Measurements from ENCODE around the gene ARHGEF25.
"Not testable (repeated sequence)": the region's sequence is repeated elsewhere in the genome, so short reads cannot be mapped to it uniquely, and the experiment has no call there.

Gene ARHGEF25

GRCh38 chr12:57655541-57656240, 44.5 kb downstream of the ARHGEF25 start:
- Histone ChIP-seq H3K27ac (ENCODE audit: low read depth, low read length) (no peak overlapping the region), H3K9me3 (ENCODE audit: insufficient read depth, low read length) (peaks cover 5% of the 10 kb centered on the region; the same call in 1 of the 2 replicates)

GRCh38 chr12:57656408-57656807, 45.2 kb downstream of the ARHGEF25 start:
- not testable (repeated sequence) for H2AFZ ChIP-seq (ENCODE audit: low read depth, low read length, severe bottlenecking); H3K27me3 ChIP-seq (ENCODE audit: low read length)
- H3K9me3 ChIP-seq (ENCODE audit: insufficient read depth, low read length): peaks cover 12% of the 10 kb centered on the region; the same call in 1 of the 2 replicates

More at GRCh38 chr12:57655541-57656240, 44.5 kb downstream of the ARHGEF25 start:
- Histone ChIP-seq H3K36me3 (ENCODE audit: low read length) (0 out of 2 replicates have a peak, but pooled peaks cover under 1% of the 10 kb centered on the region), H3F3A (ENCODE audit: insufficient read depth) (no peaks in the 10 kb centered on the region), H3K4me3 (ENCODE audit: insufficient read depth, low read length, poor library complexity, severe bottlenecking) (no peak overlapping the region), H4K20me1 (ENCODE audit: low read depth, low read length) (no peaks in the 10 kb centered on the region), H3K9ac (ENCODE audit: low read length) (no peak overlapping the region), H3K79me2 (ENCODE audit: insufficient read depth, low read length) (no peaks in the 10 kb centered on the region), H3K27me3 (ENCODE audit: low read length) (no peaks in the 10 kb centered on the region), H2AFZ (ENCODE audit: low read depth, low read length, severe bottlenecking) (no peak overlapping the region), H3K4me2 (ENCODE audit: low read depth, low read length, poor library complexity, severe bottlenecking) (no peak overlapping the region), H3K9me2 (replicated peaks; ENCODE audit: insufficient read depth, low read length) (no peaks in the 10 kb centered on the region)
- no peak for TF ChIP-seq EZH2phosphoT487 (conservative IDR thresholded peaks at IDR 0.05; ENCODE audit: low read length)
- TF ChIP-seq CTCF (IDR thresholded peaks at IDR 0.05; ENCODE audit: insufficient read depth, low read length, poor library complexity, severe bottlenecking): no peak

GRCh38 chr12:57657744-57658143, 46.5 kb downstream of the ARHGEF25 start:
- no peak overlapping the region for H3K4me3 ChIP-seq (ENCODE audit: insufficient read depth, low read length, poor library complexity, severe bottlenecking)
- no peaks in the 10 kb centered on the region for H3K27me3 ChIP-seq (ENCODE audit: low read length)
- H3K36me3 ChIP-seq (ENCODE audit: low read length): peaks cover 5% of the 10 kb centered on the region; the same call in 1 of the 2 replicates

More at GRCh38 chr12:57656408-57656807, 45.2 kb downstream of the ARHGEF25 start:
- not testable (repeated sequence) for H3F3A ChIP-seq (ENCODE audit: insufficient read depth); H3K79me2 ChIP-seq (ENCODE audit: insufficient read depth, low read length); H3K9ac ChIP-seq (ENCODE audit: low read length); H3K4me3 ChIP-seq (ENCODE audit: insufficient read depth, low read length, poor library complexity, severe bottlenecking); H3K9me2 ChIP-seq (replicated peaks; ENCODE audit: insufficient read depth, low read length); H4K20me1 ChIP-seq (ENCODE audit: low read depth, low read length); H3K4me2 ChIP-seq (ENCODE audit: low read depth, low read length, poor library complexity, severe bottlenecking); H3K36me3 ChIP-seq (ENCODE audit: low read length); H3K27ac ChIP-seq (ENCODE audit: low read depth, low read length)

More at GRCh38 chr12:57657744-57658143, 46.5 kb downstream of the ARHGEF25 start:
- Histone ChIP-seq H4K20me1 (ENCODE audit: low read depth, low read length) (no peaks in the 10 kb centered on the region), H3K9ac (ENCODE audit: low read length) (no peak overlapping the region), H3K4me2 (ENCODE audit: low read depth, low read length, poor library complexity, severe bottlenecking) (no peak overlapping the region), H3K9me2 (replicated peaks; ENCODE audit: insufficient read depth, low read length) (no peaks in the 10 kb centered on the region), H3K79me2 (ENCODE audit: insufficient read depth, low read length) (no peaks in the 10 kb centered on the region), H2AFZ (ENCODE audit: low read depth, low read length, severe bottlenecking) (no peak overlapping the region), H3F3A (ENCODE audit: insufficient read depth) (no peaks in the 10 kb centered on the region), H3K27ac (ENCODE audit: low read depth, low read length) (no peak overlapping the region), H3K9me3 (ENCODE audit: insufficient read depth, low read length) (peaks cover 20% of the 10 kb centered on the region; the same call in 1 of the 2 replicates)
- no peak for TF ChIP-seq CTCF (IDR thresholded peaks at IDR 0.05; ENCODE audit: insufficient read depth, low read length, poor library complexity, severe bottlenecking)
- TF ChIP-seq EZH2phosphoT487 (conservative IDR thresholded peaks at IDR 0.05; ENCODE audit: low read length): no peak
